HL-60 (cell line): ENCODE results near the gene PTPN3.

Source experiments
- GABPA ChIP-seq: IDR thresholded peaks from 2 replicates; pipeline ENCODE4 v1.6.1; 2012; ENCODE audit warnings: low read depth
- POLR2AphosphoS5 ChIP-seq: IDR thresholded peaks from 2 replicates; pipeline ENCODE4 v1.6.1; 2012; ENCODE audit warnings: low read depth
- TF ChIP-seq, protein P1 (sequence below): IDR thresholded peaks from one replicate; pipeline ENCODE4 v1.5.1; 2011; ENCODE audit warnings: low read length, control low read depth, inconsistent platforms; ENCODE audit not compliant: insufficient read depth
- TF ChIP-seq, protein P2 (sequence below): IDR thresholded peaks from 2 replicates; pipeline ENCODE4 v1.6.1; 2012; ENCODE audit warnings: low read depth; ENCODE audit not compliant: insufficient replicate concordance

DNA sequence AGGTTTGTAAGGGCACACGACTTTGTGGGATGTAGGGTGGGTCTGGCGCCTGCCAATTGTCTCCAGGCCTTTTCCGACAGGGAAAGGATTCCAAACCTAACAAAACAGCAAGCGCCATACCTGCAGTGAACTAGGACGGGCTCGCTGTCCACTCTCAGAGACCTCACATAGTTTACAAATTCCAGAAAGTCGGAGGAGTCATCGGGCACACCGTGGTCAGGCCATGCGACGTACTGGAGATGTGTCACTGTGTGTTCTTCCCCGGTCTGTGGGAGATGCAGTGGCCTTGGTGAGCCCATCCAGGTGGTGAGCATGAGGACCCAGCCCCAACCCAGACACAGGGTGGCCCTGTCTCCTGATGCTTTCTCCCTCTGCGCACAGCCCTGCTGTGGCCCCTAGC is 115.9 kb downstream of the PTPN3 start:
- TF ChIP-seq GABPA: no peak
- TF ChIP-seq, protein P1, sequence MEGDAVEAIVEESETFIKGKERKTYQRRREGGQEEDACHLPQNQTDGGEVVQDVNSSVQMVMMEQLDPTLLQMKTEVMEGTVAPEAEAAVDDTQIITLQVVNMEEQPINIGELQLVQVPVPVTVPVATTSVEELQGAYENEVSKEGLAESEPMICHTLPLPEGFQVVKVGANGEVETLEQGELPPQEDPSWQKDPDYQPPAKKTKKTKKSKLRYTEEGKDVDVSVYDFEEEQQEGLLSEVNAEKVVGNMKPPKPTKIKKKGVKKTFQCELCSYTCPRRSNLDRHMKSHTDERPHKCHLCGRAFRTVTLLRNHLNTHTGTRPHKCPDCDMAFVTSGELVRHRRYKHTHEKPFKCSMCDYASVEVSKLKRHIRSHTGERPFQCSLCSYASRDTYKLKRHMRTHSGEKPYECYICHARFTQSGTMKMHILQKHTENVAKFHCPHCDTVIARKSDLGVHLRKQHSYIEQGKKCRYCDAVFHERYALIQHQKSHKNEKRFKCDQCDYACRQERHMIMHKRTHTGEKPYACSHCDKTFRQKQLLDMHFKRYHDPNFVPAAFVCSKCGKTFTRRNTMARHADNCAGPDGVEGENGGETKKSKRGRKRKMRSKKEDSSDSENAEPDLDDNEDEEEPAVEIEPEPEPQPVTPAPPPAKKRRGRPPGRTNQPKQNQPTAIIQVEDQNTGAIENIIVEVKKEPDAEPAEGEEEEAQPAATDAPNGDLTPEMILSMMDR: no peak
- TF ChIP-seq POLR2AphosphoS5: no peak
- TF ChIP-seq, protein P2, sequence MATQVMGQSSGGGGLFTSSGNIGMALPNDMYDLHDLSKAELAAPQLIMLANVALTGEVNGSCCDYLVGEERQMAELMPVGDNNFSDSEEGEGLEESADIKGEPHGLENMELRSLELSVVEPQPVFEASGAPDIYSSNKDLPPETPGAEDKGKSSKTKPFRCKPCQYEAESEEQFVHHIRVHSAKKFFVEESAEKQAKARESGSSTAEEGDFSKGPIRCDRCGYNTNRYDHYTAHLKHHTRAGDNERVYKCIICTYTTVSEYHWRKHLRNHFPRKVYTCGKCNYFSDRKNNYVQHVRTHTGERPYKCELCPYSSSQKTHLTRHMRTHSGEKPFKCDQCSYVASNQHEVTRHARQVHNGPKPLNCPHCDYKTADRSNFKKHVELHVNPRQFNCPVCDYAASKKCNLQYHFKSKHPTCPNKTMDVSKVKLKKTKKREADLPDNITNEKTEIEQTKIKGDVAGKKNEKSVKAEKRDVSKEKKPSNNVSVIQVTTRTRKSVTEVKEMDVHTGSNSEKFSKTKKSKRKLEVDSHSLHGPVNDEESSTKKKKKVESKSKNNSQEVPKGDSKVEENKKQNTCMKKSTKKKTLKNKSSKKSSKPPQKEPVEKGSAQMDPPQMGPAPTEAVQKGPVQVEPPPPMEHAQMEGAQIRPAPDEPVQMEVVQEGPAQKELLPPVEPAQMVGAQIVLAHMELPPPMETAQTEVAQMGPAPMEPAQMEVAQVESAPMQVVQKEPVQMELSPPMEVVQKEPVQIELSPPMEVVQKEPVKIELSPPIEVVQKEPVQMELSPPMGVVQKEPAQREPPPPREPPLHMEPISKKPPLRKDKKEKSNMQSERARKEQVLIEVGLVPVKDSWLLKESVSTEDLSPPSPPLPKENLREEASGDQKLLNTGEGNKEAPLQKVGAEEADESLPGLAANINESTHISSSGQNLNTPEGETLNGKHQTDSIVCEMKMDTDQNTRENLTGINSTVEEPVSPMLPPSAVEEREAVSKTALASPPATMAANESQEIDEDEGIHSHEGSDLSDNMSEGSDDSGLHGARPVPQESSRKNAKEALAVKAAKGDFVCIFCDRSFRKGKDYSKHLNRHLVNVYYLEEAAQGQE: no peak
